ENCODE data around the gene MYO1G. TPM values are rescaled to one million over a fixed set of nuclear protein-coding genes. Genes with fewer than 3 reads are reported as not detected.
A peak's percentile ranks its signal among the peaks of the same experiment; 100 is the strongest.

Gene MYO1G
- total RNA-seq, 4 donors from 2014 or later = 1.1 to 3.0 (median 2.2) TPM

- DNase-seq (ENCODE audit: low spot score in 2 of 2) = peak in 1 of 2 donors; percentile 49
- WGBS, 2 donors = 93 to 96% methylated on average over 2 of the region's 2 CpGs
- intact Hi-C loops (cut with DNase I; ENCODE audit: low total_unique reads) = no loop called here
- H3K4me3 ChIP-seq (ENCODE audit: low read depth, poor library complexity, severe bottlenecking) = no peak overlapping the region
- TF ChIP-seq CTCF (IDR thresholded peaks at IDR 0.05) = no peak
- no peak for TF ChIP-seq POLR2A (IDR thresholded peaks at IDR 0.05)
These were observed 25.7 kb downstream of the MYO1G start for GRCh38 chr7:44953156-44953555.

GRCh38 chr7:44949303-44949702, 29.5 kb downstream of the MYO1G start:
- no peak for DNase-seq (ENCODE audit: low spot score in 2 of 2)
- intact Hi-C loops (cut with DNase I; ENCODE audit: low total_unique reads) = no loop called here
- TF ChIP-seq POLR2A (IDR thresholded peaks at IDR 0.05) = no peak
- no peak for TF ChIP-seq CTCF (IDR thresholded peaks at IDR 0.05)

GRCh38 chr7:44945479-44945878, 33.3 kb downstream of the MYO1G start:
- TF ChIP-seq CTCF (IDR thresholded peaks at IDR 0.05) (no peak), POLR2A (IDR thresholded peaks at IDR 0.05) (no peak)
- DNase-seq (ENCODE audit: low spot score in 2 of 2) = no peak
- intact Hi-C loops (cut with DNase I; ENCODE audit: low total_unique reads) = no loop called here
- WGBS, 2 donors = 43 to 53% methylated on average over 1 of the region's 1 CpG
- H3K4me3 ChIP-seq (ENCODE audit: low read depth, poor library complexity, severe bottlenecking) = no peak overlapping the region

More at GRCh38 chr7:44949303-44949702, 29.5 kb downstream of the MYO1G start:
- no peak overlapping the region for H3K4me3 ChIP-seq (ENCODE audit: low read depth, poor library complexity, severe bottlenecking)
- 75 to 77% methylated on average over 2 of the region's 2 CpGs for WGBS, 2 donors

- peak in 1 of 2 donors; percentile 23 for DNase-seq (ENCODE audit: low spot score in 2 of 2)
- intact Hi-C loops (cut with DNase I; ENCODE audit: low total_unique reads) = no loop called here
- 70 to 77% methylated on average over 7 of the region's 7 CpGs for WGBS, 2 donors
- no peak overlapping the region for H3K4me3 ChIP-seq (ENCODE audit: low read depth, poor library complexity, severe bottlenecking)
- TF ChIP-seq CTCF (IDR thresholded peaks at IDR 0.05) (no peak), POLR2A (IDR thresholded peaks at IDR 0.05) (no peak)
These were observed 34.0 kb downstream of the MYO1G start for GRCh38 chr7:44944821-44945220.

- intact Hi-C loops (cut with DNase I; ENCODE audit: low total_unique reads) = no loop called here
- TF ChIP-seq CTCF (IDR thresholded peaks at IDR 0.05) = no peak
- no peak for TF ChIP-seq POLR2A (IDR thresholded peaks at IDR 0.05)
- DNase-seq (ENCODE audit: low spot score in 2 of 2) = peak in 1 of 2 donors; percentile 1
- H3K4me3 ChIP-seq (ENCODE audit: low read depth, poor library complexity, severe bottlenecking) = no peak overlapping the region
These were observed 35.2 kb downstream of the MYO1G start for GRCh38 chr7:44943631-44944030.

- WGBS, 2 donors = 69 to 81% methylated on average over 4 to 5 of the region's 5 CpGs
- DNase-seq (ENCODE audit: low spot score in 2 of 2) = peak in 1 of 2 donors; percentile 39
- intact Hi-C loops (cut with DNase I; ENCODE audit: low total_unique reads) = no loop called here
- TF ChIP-seq CTCF (IDR thresholded peaks at IDR 0.05) (no peak), POLR2A (IDR thresholded peaks at IDR 0.05) (no peak)
- no peak overlapping the region for H3K4me3 ChIP-seq (ENCODE audit: low read depth, poor library complexity, severe bottlenecking)
These were observed 41.4 kb downstream of the MYO1G start for GRCh38 chr7:44937426-44937825.
